Panc1 (cell line): ENCODE results near the gene FZR1. TPM values are rescaled to one million over a fixed set of nuclear protein-coding genes. Genes with fewer than 3 reads are reported as not detected.

Experiments used
- ATAC-seq: fragments of 200-7000 bp; cut with Tn5 transposase; 2 replicates; pipeline ENCODE4 v1.9.1; 2020; ENCODE audit warnings: mild to moderate bottlenecking, moderate library complexity
- BruUV-seq: library from RNA; stranded (reverse); fragments of 400-500 nt; replicated peaks from 2 replicates; lab custom pipeline; 2021; lab: Mats Ljungman, UMichigan
- CTCF ChIA-PET: fragments of 300-600 bp; sonication (Branson Sonifier 250); formaldehyde crosslinking; loops from one replicate; lab custom pipeline; 2022; ENCODE audit warnings: antibody characterized with exemption; lab: Charles Lee
- POLR2A ChIA-PET: fragments of 300-600 bp; sonication (Branson Sonifier 250); formaldehyde crosslinking; loops from one replicate; lab custom pipeline; 2022; ENCODE audit warnings: antibody characterized with exemption; lab: Charles Lee
- DNase-seq: peaks from one replicate; pipeline ENCODE4 v3.0.0-alpha.2; 2010; ENCODE audit warnings: low read depth, low spot score
- H3K27ac ChIP-seq: 2 replicates; pipeline ENCODE4 v1.5.1; 2011; ENCODE audit warnings: mild to moderate bottlenecking, low read length, inconsistent platforms
- H3K27me3 ChIP-seq: fragments of 200-500 bp; sonication (Bioruptor generic); 2 replicates; pipeline ENCODE4 v1.6.0; 2014; ENCODE audit warnings: low read length, inconsistent platforms; ENCODE audit not compliant: control insufficient read depth, insufficient read depth
- H3K36me3 ChIP-seq: fragments of 200-500 bp; sonication (Bioruptor generic); 2 replicates; pipeline ENCODE4 v1.5.1; 2014; ENCODE audit warnings: inconsistent platforms, mild to moderate bottlenecking, low read length, moderate library complexity; ENCODE audit not compliant: control insufficient read depth, insufficient read depth
- H3K4me1 ChIP-seq: 2 replicates; pipeline ENCODE4 v1.5.1; 2011; ENCODE audit warnings: inconsistent platforms, mild to moderate bottlenecking, low read length, moderate library complexity; ENCODE audit not compliant: control insufficient read depth, insufficient read depth
- H3K4me3 ChIP-seq, 2 experiments: 2 replicates each; pipeline ENCODE4 v1.5.1; 2011 to 2012; ENCODE audit warnings: low read depth in 2 of 2, low read length in 2 of 2, mild to moderate bottlenecking in 2 of 2, inconsistent platforms in 1 of 2, moderate library complexity in 1 of 2
- H3K9me3 ChIP-seq: fragments of 200-500 bp; sonication (Bioruptor generic); 2 replicates; pipeline ENCODE4 v1.5.1; 2014; ENCODE audit warnings: low read depth, mild to moderate bottlenecking, inconsistent platforms, low read length, moderate library complexity; ENCODE audit not compliant: control insufficient read depth, insufficient read depth
- CTCF ChIP-seq: fragments of 450-650 bp; IDR thresholded peaks from 2 replicates; pipeline ENCODE4 v1.5.1; 2017; ENCODE audit warnings: mild to moderate bottlenecking
- POLR2AphosphoS5 ChIP-seq: IDR thresholded peaks from 2 replicates; pipeline ENCODE4 v1.6.1; 2012; ENCODE audit warnings: mild to moderate bottlenecking, low read depth, low read length, moderate library complexity
- REST ChIP-seq, 2 experiments: IDR thresholded peaks; 2 replicates each; pipeline ENCODE4 v1.6.1; 2011 to 2012; ENCODE audit warnings: low read depth in 2 of 2, control low read depth in 1 of 2, low read length in 1 of 2, mild to moderate bottlenecking in 1 of 2, moderate library complexity in 1 of 2; ENCODE audit not compliant: insufficient read depth in 1 of 2
- SIN3A ChIP-seq: IDR thresholded peaks from 2 replicates; pipeline ENCODE4 v1.6.1; 2012; ENCODE audit warnings: low read depth, mild to moderate bottlenecking, low read length, moderate library complexity, borderline replicate concordance; ENCODE audit not compliant: insufficient read depth
- TCF7L2 ChIP-seq: IDR thresholded peaks from 2 replicates; pipeline ENCODE4 v1.6.1; 2011; ENCODE audit warnings: mild to moderate bottlenecking, low read depth, low read length, inconsistent platforms
- in situ Hi-C: cut with HindIII; loops from 2 replicates; pipeline ENCODE4 v1.10.0; 2016; ENCODE audit warnings: low sequenced_read_pairs, low pct_unique_long_range_greater_than_20kb
- intact Hi-C: fragments of 100-400 bp; cut with micrococcal nuclease; formaldehyde crosslinking; loops from one replicate; pipeline ENCODE4 v1.10.0; 2022; ENCODE audit not compliant: unreplicated experiment
- total RNA-seq: library from RNA; stranded (reverse); gene quantifications from one replicate; pipeline ENCODE4 v1.2.1, GENCODE V29; 2021; ENCODE audit not compliant: unreplicated experiment

Gene FZR1
- total RNA-seq, 1 experiment from 2014 or later = 48.7 TPM

- CTCF ChIA-PET = no interaction called here
These were observed 37.3 kb downstream of the FZR1 start for GRCh38 chr19:3543150-3544057.

GRCh38 chr19:3544058-3544376 lies 37.9 kb downstream of the FZR1 start:
- no peak for DNase-seq
- in situ Hi-C loops (no loop called here), intact Hi-C loops (no loop called here)
- TF ChIP-seq CTCF (no peak), SIN3A (no peak), POLR2AphosphoS5 (no peak), TCF7L2 (no peak), REST (IDR thresholded peaks at IDR 0.05; ENCODE audit: insufficient read depth in 1 of 2, low read depth in 2 of 2, low read length in 1 of 2) (no peak)
- H3K4me3 ChIP-seq = no peak overlapping the region
- H3K9me3 ChIP-seq = no peaks in the 10 kb centered on the region
- no peak overlapping the region for H3K27ac ChIP-seq
- H3K27me3 ChIP-seq = no peaks in the 10 kb centered on the region
- H3K36me3 ChIP-seq = 0 out of 2 replicates have a peak, but pooled peaks cover 3% of the 10 kb centered on the region
- ATAC-seq = no peak
- no peaks in the 10 kb centered on the region for H3K4me1 ChIP-seq
- POLR2A ChIA-PET = no interaction called here
- CTCF ChIA-PET = no interaction called here
- no TSS peak for BruUV-seq

More at GRCh38 chr19:3543150-3544057, 37.3 kb downstream of the FZR1 start:
- intact Hi-C loops = no loop called here
- Histone ChIP-seq H3K4me3 (no peak overlapping the region), H3K27ac (no peak overlapping the region), H3K27me3 (no peaks in the 10 kb centered on the region), H3K36me3 (0 out of 2 replicates have a peak, but pooled peaks cover 3% of the 10 kb centered on the region), H3K4me1 (0 out of 2 replicates have a peak, but pooled peaks cover 4% of the 10 kb centered on the region), H3K9me3 (no peaks in the 10 kb centered on the region)
- no peak for ATAC-seq
- no peak for DNase-seq
- in situ Hi-C loops = no loop called here
- TF ChIP-seq TCF7L2 (no peak), SIN3A (no peak), REST (IDR thresholded peaks at IDR 0.05; ENCODE audit: insufficient read depth in 1 of 2, low read depth in 2 of 2, low read length in 1 of 2) (no peak), POLR2AphosphoS5 (no peak), CTCF (no peak)
- no TSS peak for BruUV-seq
- POLR2A ChIA-PET = no interaction called here
